ENCODE data around the gene SERPINI1.

GRCh38 chr3:167714871-167715270, 20.6 kb upstream of the SERPINI1 start:
- TF ChIP-seq CTCF (IDR thresholded peaks at IDR 0.05) = no peak
- TF ChIP-seq POLR2A (IDR thresholded peaks at IDR 0.05) = no peak
